Measurements from ENCODE around the gene NDFIP1.
"Not testable (repeated sequence)": the region's sequence is repeated elsewhere in the genome, so short reads cannot be mapped to it uniquely, and the experiment has no call there.

The NDFIP1 gene

GRCh38 chr5:142120247-142120935 is 11.8 kb downstream of the NDFIP1 start:
- no peak for DNase-seq

GRCh38 chr5:142122121-142122520 is 13.5 kb downstream of the NDFIP1 start:
- no peak for DNase-seq

GRCh38 chr5:142125378-142125777 is 16.8 kb downstream of the NDFIP1 start:
- DNase-seq, result no peak

DNA sequence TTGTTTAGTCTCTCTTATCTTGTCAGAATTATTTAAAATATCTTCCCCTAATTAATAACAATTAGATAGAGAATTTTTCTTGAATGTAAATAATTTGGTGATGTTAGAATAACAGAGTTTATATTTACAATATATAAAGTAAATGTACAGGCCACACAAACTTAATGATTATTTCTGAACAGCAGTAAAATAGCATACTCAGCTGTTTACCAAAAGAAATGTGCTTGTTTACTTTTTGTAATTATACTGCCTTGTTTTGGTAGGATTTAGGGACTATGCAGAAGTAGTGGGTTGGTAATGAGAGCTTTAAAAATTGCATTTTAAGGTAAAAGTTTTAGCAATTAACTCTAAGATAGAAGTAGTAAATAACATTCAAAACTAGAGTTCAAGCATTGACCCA is 17.4 kb downstream of the NDFIP1 start:
- no peak for DNase-seq

GRCh38 chr5:142128675-142129208 is 20.2 kb downstream of the NDFIP1 start:
- DNase-seq, result no peak

DNA sequence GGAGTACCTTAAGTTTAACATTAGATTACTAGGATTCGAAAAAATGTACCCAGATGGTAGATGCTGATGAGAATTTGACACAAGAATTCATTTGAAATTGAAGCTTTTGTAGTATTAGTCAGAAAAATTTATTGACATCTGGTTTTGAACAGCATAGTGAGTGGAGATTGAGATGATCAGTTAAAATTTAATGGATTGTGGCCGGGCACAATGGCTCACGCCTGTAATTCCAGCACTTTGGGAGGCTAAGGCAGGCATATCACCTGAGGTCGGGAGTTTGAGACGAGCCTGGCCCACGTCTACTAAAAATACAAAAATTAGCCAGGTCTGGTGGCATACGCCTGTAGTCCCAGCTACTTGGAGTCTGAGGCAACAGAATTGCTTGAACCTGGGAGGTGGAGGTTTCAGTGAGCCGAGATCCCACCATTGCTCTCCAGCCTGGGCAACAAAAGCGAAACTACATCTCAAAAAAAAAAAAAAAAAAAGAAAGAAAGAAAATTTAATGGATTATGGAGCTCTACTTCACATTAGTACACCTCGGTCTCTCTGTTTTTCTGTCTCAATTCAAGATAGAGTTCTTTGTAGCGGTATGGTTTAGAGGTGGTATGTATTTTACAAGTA is 21.0 kb downstream of the NDFIP1 start:
- no peak for DNase-seq

DNA sequence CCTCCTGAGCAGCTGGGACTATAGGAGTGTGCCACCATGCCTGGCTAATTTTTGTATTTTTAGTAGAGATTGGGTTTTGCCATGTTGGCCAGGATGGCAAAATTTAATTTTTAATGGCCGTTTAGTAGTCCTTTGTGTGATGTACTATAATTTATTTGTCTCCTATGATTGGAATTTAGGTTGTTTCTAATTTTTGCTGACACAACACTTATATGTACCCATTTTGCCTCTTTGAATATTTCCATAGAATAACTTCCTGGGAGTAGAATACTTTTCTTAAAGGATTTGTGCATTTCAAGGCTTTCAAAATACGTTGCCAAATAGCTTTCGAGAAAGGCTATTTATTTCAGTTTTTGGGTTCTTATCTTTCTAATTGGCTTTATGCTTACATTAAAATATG is 22.8 kb downstream of the NDFIP1 start:
- DNase-seq, result no peak

DNA sequence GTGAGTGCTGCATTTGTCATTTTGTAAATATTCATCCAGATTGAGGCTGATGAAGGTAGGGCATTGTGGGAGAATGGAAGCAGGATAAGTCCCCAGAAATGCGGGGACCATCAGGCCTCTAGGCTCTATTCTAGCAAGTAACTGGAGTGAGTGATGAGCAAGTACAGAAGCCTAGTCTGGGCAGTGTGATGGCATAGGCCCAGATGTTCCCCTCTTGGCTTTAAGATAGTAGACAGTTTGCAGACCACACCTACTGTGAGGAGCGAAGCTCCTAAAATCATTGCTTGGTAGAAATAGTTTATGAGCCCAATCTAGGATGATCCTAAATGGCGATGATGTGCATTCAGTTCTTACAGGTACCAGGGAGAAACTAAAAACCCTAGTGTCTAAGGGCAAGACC is 24.3 kb downstream of the NDFIP1 start:
- DNase-seq, result no peak

DNA sequence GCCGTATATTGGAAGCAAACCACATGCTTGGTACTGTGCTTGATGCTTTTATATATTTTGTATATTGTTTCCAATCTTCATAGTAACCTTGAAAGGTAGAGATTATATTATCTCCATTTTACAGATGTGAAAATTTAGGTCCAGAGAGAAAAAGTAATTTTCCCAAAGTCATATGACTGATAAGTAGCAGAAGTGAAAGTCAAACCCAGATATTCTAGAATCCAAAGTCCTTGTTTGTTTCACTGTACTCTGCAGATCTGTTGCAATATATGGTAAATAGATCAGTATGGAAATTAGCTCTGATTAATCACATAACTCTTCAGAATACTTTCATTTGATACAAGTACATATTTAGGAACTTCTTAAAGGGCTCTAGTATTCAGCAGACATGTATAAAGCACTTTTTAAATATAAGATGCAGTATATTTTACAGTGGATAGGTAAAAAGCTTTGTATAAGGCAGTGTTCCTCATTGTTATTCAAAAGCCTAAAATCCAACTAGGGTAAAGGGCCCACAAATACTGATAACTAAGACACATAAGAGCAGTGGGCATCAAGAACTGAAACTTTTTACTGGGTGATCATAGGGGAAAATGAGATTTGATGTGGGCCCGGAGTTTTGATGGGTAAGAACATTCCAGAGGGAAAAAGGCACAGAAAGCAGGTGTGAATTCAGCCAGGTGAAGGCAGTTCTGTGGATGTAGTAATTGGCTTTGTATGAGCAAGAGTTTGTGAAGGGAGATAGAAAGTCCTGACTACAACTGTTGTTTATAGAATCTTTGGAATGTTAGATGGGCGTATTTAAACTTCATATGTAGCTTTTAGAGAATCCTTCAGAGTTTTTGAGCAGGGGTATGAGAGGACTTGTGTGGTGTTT is 25.0 kb downstream of the NDFIP1 start:
- no peak for DNase-seq

DNA sequence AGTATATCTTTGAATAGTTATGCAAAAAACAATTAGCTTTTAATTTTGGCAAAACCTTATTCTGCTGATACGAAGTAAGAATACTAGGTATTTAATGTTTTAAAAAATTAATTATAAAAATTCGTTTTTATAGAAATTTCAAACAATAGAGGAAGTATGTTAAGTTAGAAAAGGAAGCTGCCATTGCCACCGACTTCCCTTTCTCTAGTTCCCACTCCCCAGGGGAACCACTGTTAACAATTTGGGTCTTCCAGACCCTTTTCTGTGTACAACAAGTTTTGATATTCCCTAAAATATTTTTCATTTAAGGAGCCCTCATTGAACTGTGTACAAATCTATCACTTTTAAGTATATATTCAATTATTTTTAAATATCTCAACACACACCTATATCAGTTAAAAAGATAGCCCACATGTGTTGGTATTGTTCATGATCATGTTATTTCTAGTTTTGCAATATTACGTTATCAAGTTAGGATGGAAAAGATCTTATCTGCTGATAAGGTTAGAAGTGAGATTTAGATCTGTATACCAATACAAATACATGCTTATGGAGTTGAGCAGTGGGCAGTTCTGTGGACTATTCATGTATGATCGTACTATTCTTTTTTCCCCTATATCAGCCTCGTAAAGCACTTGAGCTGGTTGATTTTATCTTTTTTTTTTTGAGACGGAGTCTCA is 25.9 kb downstream of the NDFIP1 start:
- no peak for DNase-seq

DNA sequence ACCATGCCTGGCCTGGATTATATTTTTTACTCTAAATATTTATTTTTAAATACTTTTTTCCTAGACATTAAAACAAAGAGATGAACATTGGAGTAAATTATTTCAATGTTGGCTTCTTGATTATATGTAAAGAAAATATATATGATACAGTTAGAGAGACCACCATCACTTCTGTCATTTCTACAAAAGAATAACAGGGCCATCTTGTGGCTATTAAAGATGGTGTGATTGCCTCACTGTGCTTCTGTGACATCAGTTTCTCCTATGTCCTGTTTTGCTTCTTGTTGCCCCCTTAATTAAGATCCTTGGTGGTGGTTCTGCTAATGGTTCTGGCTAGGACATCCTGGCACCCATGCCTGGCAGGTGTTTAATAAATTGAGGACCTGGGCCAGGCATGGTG is 32.9 kb downstream of the NDFIP1 start:
- DNase-seq, result no peak

DNA sequence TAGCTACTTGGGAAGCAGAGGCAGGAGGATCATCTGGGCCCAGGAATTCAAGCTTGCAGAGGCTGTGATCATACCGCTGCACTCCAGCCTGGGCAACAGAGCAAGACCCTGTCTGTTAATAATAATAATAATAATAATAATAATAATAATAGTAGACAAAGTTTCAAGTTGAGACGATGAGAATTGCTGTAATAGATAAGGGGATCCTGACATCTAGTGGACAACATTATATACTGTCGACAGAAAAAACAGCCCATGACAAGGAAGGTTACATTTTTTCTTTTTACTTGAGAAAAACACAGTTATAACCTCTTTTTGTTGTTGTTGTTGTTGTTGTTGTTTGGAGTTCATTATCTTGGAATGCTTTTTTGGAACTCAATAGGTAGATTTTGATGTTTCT is 35.3 kb downstream of the NDFIP1 start:
- DNase-seq, result no peak

- DNase-seq, result peak; percentile 12
These were observed 36.7 kb downstream of the NDFIP1 start for GRCh38 chr5:142145106-142145900.

DNA sequence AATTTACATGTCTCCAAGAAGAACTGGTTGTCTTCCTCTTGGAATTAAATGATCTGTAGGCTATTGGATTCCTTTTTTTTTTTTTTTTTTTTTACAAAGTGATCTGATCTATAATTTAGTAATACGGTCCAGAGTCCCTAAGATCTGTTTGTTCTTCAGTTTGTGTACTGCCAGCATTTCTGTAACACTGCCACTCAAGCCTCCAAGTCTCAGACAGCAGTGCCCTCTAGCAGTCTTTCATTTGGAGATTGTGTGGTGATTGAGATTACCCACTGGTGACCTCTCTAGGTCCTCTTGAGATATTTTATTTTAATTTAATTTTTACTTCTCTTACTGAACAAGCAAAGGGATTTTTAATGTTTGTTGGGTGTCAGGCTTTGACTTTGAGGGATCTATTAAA is 40.8 kb downstream of the NDFIP1 start:
- no peak for DNase-seq

GRCh38 chr5:142150431-142150830 is 41.9 kb downstream of the NDFIP1 start:
- DNase-seq, result no peak

DNA sequence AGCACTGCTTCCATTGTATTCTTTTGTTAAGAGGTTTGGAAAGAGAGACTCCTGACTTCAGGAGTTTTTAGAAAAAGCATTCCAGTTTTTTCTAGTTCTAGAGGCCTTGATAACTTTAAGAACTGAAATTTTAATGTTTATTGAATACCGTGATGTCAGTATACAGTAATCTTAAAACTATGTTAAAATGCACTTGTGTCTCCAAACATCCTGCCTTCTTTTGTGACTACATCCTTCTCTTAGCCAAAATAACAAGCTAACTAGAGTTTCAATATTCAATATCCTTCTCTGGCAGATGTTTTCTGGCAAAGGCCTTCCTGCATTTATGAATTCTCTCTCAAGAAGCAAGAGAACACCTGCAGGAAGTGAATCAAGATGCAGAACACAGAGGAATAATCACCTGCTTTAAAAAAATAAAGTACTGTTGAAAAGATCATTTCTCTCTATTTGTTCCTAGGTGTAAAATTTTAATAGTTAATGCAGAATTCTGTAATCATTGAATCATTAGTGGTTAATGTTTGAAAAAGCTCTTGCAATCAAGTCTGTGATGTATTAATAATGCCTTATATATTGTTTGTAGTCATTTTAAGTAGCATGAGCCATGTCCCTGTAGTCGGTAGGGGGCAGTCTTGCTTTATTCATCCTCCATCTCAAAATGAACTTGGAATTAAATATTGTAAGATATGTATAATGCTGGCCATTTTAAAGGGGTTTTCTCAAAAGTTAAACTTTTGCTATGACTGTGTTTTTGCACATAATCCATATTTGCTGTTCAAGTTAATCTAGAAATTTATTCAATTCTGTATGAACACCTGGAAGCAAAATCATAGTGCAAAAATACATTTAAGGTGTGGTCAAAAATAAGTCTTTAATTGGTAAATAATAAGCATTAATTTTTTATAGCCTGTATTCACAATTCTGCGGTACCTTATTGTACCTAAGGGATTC is 43.1 kb downstream of the NDFIP1 start:
- peak; percentile 51 for DNase-seq

DNA sequence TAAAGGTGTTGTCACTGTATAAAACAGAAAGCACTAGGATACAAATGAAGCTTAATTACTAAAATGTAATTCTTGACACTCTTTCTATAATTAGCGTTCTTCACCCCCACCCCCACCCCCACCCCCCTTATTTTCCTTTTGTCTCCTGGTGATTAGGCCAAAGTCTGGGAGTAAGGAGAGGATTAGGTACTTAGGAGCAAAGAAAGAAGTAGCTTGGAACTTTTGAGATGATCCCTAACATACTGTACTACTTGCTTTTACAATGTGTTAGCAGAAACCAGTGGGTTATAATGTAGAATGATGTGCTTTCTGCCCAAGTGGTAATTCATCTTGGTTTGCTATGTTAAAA is 43.8 kb downstream of the NDFIP1 start:
- no peak for DNase-seq

DNA sequence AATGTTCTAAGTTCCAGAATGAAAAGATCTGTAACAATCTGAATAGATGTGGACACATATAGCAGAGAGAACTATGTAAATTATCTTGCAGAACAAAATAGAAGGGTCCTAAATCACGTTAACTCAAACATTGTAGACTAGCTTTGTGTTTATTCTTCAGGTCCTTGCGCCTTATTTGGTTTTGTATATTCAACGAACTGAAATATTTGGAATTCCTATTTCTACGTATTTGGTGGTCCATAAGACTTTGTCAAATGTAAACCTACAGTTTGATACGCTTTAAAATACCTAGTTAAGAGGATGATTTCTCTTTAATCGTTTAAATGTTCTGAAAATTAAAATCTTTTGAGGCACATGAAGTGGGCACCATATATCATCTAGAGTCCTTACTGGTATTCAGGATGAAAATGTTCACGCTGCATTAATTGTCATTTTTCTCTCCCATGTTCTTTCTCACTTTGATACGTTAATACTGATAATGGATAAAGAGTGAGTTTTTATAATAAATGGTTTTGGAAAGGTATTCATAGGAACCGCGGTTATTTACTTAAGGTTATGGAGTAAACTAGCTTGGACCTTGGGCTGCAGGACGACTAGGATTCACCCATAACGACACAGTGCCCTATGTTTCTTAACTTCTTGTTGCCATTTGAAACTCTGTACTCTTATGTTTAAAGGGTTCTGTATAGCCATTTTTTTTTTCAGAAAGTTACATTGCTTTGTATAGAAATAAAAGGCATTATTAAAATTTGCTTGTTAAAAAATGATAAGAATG is 45.3 kb downstream of the NDFIP1 start:
- no peak for DNase-seq

DNA sequence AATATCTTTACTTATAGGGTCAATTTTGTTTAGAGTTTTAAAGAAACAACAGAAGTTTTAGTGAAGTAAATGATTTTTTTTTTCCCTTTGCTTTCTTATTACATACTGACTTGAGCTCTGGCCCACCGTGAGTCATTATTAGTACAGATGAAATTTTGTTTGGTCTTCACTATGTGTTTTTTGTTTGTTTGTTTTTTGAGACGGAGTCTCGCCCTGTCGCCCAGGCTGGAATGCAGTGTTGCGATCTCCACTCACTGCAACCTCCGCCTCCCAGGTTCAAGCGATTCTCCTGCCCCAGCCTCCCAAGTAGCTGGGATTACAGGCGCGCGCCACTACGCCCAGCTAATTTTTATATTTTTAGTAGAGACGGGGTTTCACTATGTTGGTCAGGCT is 45.9 kb downstream of the NDFIP1 start:
- DNase-seq, result not testable (repeated sequence)

DNA sequence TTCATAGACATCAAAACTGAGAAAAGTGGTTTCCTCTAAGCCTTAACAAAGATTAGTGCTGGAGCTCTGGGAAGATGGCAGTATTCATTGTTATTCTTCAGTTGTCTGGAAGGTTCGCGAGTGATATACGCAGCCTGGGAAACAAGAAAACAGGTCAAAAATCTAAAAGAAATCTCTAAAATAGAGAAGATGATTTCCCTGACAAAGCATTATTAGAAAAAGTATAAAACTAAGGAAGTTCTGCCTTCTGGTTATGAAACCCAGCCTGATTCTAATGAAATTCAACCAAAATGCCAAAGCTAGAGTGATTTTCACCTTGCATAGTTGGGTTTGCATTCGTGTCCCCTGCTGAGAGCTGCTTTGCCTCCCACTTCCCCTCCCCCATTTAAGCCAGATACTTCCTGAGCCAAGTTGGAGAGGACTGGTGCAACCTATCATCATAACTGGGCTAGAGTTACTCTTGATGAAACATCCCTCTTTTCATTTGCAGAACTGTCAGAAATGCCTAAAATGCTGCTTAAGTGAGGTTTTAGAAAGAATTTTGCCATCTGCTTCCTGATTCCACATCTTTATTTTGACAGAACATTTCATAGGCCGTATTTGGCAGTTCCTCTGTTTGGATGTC is 48.4 kb downstream of the NDFIP1 start:
- DNase-seq, result no peak
